ENCODE results near the gene NPM1.

DNA sequence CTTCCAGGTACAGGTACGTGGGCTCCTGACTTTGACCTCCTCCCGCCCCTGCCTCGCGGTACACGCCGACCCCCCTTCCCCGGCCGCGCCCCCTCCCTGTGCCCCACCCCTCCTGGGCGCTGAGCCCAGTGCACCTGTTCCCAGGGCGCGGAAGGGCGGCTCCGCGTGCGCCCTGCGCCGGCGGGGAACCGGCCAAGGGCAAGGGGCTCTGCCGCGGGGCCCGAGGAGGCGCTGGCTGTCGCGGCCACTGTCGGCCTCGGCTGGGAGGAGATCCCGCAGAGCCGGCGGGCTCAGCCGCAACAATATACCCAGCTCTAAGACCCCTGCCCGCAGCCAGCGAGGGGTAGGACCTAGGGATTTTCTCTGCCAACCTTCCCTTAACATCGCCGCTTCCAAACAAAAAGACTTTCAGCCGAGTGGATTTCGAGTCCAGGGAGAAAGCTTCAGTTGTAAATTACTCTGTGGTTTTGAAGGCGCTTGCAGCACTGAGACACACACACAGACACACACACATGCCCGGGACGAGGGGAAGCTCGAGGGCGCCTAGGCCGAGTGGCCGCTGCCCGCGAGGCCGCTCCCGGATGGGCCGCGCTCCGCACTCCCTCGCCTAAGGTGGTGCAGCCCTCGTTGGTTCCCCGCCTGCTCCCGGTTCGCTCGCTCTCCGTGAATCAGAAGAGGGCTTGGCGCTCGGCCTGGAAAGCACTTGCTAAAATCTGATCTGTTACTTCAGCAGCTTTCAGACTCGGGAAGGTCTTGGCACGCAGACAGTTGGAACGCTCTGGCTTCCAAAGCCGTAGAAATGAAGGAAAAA lies 33.0 kb downstream of the NPM1 start:
- TF ChIP-seq, protein P1, sequence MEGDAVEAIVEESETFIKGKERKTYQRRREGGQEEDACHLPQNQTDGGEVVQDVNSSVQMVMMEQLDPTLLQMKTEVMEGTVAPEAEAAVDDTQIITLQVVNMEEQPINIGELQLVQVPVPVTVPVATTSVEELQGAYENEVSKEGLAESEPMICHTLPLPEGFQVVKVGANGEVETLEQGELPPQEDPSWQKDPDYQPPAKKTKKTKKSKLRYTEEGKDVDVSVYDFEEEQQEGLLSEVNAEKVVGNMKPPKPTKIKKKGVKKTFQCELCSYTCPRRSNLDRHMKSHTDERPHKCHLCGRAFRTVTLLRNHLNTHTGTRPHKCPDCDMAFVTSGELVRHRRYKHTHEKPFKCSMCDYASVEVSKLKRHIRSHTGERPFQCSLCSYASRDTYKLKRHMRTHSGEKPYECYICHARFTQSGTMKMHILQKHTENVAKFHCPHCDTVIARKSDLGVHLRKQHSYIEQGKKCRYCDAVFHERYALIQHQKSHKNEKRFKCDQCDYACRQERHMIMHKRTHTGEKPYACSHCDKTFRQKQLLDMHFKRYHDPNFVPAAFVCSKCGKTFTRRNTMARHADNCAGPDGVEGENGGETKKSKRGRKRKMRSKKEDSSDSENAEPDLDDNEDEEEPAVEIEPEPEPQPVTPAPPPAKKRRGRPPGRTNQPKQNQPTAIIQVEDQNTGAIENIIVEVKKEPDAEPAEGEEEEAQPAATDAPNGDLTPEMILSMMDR (IDR thresholded peaks at IDR 0.05; ENCODE audit: low read depth, low read length) = no peak
- TF ChIP-seq MAX (IDR thresholded peaks at IDR 0.05; ENCODE audit: low read depth, low read length) (no peak), POLR2A (IDR thresholded peaks at IDR 0.05; ENCODE audit: extremely low read depth, insufficient read length) (no peak)
